Activated naive CD8-positive, alpha-beta T cell (primary cell): ENCODE results near the gene RILPL2.
"Not testable (repeated sequence)": the region's sequence is repeated elsewhere in the genome, so short reads cannot be mapped to it uniquely, and the experiment has no call there.

Experiments
- H3K27ac Mint-ChIP-seq: one replicate; pipeline ENCODE4 v1.8.0; 2021; ENCODE audit warnings: mixed read lengths
- H3K27me3 Mint-ChIP-seq: one replicate; pipeline ENCODE4 v1.8.0; 2021; ENCODE audit warnings: mixed read lengths
- H3K36me3 Mint-ChIP-seq: one replicate; pipeline ENCODE4 v1.8.0; 2021; ENCODE audit warnings: mixed read lengths
- H3K4me1 Mint-ChIP-seq: one replicate; pipeline ENCODE4 v1.8.0; 2021; ENCODE audit warnings: low read depth, mixed read lengths
- H3K4me3 Mint-ChIP-seq: one replicate; pipeline ENCODE4 v1.8.0; 2021; ENCODE audit warnings: mild to moderate bottlenecking, mixed read lengths
- H3K9me3 Mint-ChIP-seq: one replicate; pipeline ENCODE4 v1.8.0; 2021; ENCODE audit warnings: low read depth, mixed read lengths

The RILPL2 gene

GRCh38 chr12:123433615-123434014 is 2.9 kb downstream of the RILPL2 start:
- Mint-ChIP-seq H3K36me3 (peaks cover 9% of the 10 kb centered on the region), H3K9me3 (no peaks in the 10 kb centered on the region), H3K27ac (peak overlapping the region; percentile 72), H3K4me1 (peaks cover 37% of the 10 kb centered on the region), H3K27me3 (no peaks in the 10 kb centered on the region), H3K4me3 (peak overlapping the region; percentile 98)

GRCh38 chr12:123431951-123432817 is 4.3 kb downstream of the RILPL2 start:
- H3K36me3 Mint-ChIP-seq, H3K9me3 Mint-ChIP-seq, H3K27me3 Mint-ChIP-seq: not testable (repeated sequence)
- Mint-ChIP-seq H3K4me1 (peaks cover 44% of the 10 kb centered on the region), H3K4me3 (peak overlapping the region; percentile 98), H3K27ac (peak overlapping the region; percentile 91)

DNA sequence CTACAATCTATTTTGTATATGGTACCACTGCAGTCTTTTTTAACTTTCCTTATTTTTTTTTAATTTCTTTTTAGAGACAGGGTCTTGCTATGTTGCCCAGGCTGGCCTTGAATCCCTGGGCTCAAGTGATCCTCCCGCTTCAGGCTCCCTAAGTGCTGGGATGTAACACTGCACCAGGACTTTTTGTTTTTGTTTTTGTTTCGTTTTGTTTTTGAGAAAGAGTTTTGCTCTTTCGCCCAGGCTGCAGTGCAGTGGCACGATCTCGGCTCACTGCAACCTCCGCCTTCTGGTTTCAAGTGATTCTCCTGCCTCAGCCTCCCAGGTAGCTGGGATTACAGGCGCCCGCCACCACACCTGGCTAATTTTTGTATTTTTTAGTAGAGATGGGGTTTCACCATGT is 7.4 kb downstream of the RILPL2 start:
- not testable (repeated sequence) for H3K9me3 Mint-ChIP-seq

GRCh38 chr12:123428591-123428990 is 7.9 kb downstream of the RILPL2 start:
- H3K27me3 Mint-ChIP-seq, result no peaks in the 10 kb centered on the region
- H3K4me1 Mint-ChIP-seq, result peaks cover 29% of the 10 kb centered on the region
- no peaks in the 10 kb centered on the region for H3K9me3 Mint-ChIP-seq
- H3K27ac Mint-ChIP-seq, result peak overlapping the region; percentile 43
- H3K4me3 Mint-ChIP-seq, result no peak overlapping the region
- H3K36me3 Mint-ChIP-seq, result peaks cover 7% of the 10 kb centered on the region

More for the DNA sequence above, 7.4 kb downstream of the RILPL2 start:
- H3K36me3 Mint-ChIP-seq, H3K4me3 Mint-ChIP-seq, H3K27me3 Mint-ChIP-seq: not testable (repeated sequence)
- H3K4me1 Mint-ChIP-seq, result peaks cover 33% of the 10 kb centered on the region
- peak overlapping the region; percentile 43 for H3K27ac Mint-ChIP-seq

DNA sequence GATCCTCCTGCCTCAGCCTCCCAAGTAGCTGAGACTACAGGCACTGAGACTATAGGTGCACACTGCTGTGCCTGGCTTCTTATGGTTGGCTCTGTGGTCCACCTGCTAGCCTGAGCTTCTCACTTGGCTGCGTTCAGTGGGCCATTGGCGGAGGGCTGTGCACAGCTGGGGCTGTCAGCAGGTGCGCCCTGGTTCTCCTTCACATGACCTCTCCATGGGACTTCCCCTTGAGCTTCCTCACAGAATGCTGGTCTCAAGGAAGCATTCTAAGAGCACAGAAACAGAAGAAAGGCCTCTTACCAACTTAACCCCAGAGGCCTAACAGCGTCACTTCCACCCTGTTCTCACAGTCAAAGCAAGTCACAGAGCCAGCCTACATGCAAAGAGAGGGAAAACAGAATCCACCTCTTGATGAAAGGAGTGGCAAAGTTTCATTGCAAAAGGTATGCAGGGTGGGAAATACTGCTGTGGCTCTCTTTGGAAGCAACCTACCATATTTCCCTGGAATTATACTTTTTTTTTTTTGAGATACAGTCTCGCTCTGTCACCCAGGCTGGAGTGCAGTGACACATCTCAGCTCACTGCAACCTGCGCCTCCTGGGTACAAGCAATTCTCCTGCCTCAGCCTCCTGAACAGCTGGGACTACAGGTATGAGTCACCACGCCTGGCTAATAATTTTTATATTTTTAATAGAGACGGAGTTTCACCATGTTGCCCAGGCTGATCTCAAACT is 9.3 kb downstream of the RILPL2 start:
- H3K27me3 Mint-ChIP-seq, result no peaks in the 10 kb centered on the region
- peaks cover 18% of the 10 kb centered on the region for H3K4me1 Mint-ChIP-seq
- H3K9me3 Mint-ChIP-seq, result no peaks in the 10 kb centered on the region
- H3K4me3 Mint-ChIP-seq, result peak overlapping the region; percentile 23
- peak overlapping the region; percentile 79 for H3K27ac Mint-ChIP-seq
- peaks cover 3% of the 10 kb centered on the region for H3K36me3 Mint-ChIP-seq

DNA sequence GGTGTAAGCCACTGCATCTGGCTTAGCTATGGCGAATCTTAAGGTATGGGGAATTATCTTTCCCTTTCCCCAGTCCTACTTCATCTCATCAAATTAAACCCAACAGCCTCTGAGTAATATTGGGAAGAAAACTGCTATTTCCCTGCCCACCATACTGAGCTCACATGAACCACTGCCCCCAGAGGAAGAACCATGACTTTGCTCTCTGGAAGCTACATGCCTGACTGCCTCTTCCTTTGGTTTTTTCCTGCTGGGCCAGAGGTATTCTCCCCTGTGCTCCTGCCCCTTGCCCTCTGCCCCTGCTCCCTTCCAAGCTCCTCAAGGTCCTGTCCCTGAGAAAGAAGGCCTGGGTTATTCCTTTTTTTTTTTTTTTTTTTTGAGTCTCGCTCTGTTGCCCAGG is 15.2 kb downstream of the RILPL2 start:
- Mint-ChIP-seq H3K4me1 (no peaks in the 10 kb centered on the region), H3K9me3 (no peaks in the 10 kb centered on the region), H3K27me3 (no peaks in the 10 kb centered on the region), H3K4me3 (no peak overlapping the region), H3K27ac (no peak overlapping the region), H3K36me3 (peaks cover 2% of the 10 kb centered on the region)

DNA sequence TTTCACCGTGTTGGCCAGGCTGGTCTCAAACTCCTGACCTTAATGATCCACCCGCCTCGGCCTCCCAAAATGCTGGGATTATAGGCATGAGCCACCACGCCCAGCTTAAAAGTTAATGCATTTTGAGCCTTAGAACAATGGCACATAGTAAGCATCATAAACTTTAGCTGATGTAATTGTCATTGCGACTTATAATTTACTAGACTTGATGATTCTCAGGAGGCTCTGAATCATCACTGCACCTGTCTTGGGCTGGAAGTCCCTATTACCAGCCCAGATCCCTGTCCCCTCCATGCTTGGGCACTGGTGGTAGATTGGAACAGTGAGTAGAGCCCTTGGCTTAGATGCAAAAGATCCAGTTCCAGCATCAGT is 26.5 kb downstream of the RILPL2 start:
- peaks cover 2% of the 10 kb centered on the region for H3K36me3 Mint-ChIP-seq
- no peaks in the 10 kb centered on the region for H3K27me3 Mint-ChIP-seq
- H3K4me3 Mint-ChIP-seq, result no peak overlapping the region
- H3K27ac Mint-ChIP-seq, result peak overlapping the region; percentile 28
- H3K9me3 Mint-ChIP-seq, result no peaks in the 10 kb centered on the region
- H3K4me1 Mint-ChIP-seq, result no peaks in the 10 kb centered on the region

DNA sequence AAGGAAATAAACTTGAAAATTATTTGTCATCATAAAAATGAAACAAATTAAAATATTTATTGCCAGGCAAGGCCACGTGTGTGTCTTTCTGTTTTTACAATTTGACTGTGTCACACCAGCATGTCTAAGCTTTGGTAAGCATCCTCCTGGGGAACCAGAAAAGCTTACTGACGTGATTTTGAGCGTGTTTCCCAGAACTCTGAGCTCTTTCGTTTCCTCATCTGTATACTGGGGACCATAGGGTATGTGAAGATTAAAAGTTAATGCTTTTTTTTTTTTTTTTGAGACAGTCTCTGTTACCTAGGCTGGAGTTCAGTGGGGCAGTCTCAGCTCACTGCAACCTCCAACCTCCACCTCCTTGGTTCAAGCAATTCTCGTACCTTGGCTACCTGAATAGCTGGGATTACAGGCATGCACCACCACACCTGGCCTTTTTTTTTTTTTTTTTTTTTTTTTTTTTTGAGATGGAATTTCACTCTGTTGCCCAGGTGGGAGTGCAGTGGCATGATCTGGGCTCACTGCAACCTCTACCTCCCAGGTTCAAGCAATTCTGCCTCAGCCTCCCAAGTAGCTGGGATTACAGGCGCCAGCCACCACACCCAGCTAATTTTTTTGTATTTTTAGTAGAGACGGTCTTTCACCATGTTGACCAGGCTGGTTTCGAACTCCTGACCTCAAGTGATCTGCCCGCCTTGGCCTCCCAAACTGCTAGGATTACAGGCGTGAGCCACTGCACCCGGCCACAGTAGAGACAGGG is 27.0 kb downstream of the RILPL2 start:
- not testable (repeated sequence) for H3K4me3 Mint-ChIP-seq, H3K36me3 Mint-ChIP-seq, H3K4me1 Mint-ChIP-seq, H3K9me3 Mint-ChIP-seq, H3K27me3 Mint-ChIP-seq
- peak overlapping the region; percentile 8 for H3K27ac Mint-ChIP-seq

GRCh38 chr12:123408619-123409018 is 27.9 kb downstream of the RILPL2 start:
- H3K27ac Mint-ChIP-seq, H3K4me3 Mint-ChIP-seq, H3K27me3 Mint-ChIP-seq, H3K9me3 Mint-ChIP-seq, H3K4me1 Mint-ChIP-seq, H3K36me3 Mint-ChIP-seq: not testable (repeated sequence)

DNA sequence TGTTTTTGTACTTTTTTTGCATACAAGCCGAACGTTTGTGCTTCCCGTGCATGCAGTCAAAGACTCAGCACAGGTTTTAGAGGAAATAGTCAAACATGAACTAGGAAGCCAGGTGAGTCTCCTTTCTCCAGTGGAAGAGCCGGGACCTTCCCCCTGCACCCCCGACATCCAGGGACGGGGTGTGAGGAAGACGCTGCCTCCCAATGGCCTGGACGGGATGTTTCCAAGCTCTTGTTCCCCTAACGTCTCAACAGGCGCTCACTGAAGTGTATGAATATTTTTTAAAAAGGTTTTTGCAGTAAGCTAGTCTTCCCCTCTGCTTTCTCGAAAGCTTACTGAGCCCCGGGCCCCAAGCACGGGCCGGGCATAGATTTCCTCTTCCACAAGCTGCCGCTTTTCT is 28.6 kb downstream of the RILPL2 start:
- not testable (repeated sequence) for H3K27ac Mint-ChIP-seq, H3K4me1 Mint-ChIP-seq, H3K4me3 Mint-ChIP-seq, H3K9me3 Mint-ChIP-seq, H3K27me3 Mint-ChIP-seq, H3K36me3 Mint-ChIP-seq

DNA sequence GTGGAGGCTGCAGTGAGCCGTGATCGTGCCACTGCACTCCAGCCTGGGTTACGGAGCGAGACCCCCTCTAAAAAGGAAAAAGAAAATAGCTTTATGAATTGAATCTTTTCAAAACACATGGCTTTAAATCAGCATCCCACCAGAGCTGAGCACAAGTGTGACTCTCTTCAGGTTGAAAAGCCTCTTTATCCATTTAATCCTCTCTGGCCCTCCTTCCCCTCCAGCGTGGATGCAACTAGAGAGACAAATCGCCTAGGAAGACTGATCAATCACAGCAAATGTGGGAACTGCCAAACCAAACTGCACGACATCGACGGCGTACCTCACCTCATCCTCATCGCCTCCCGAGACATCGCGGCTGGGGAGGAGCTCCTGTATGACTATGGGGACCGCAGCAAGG is 29.2 kb downstream of the RILPL2 start:
- H3K36me3 Mint-ChIP-seq, H3K27ac Mint-ChIP-seq, H3K27me3 Mint-ChIP-seq, H3K9me3 Mint-ChIP-seq, H3K4me1 Mint-ChIP-seq, H3K4me3 Mint-ChIP-seq: not testable (repeated sequence)

GRCh38 chr12:123404581-123404980 is 31.9 kb downstream of the RILPL2 start:
- H3K27me3 Mint-ChIP-seq, result no peaks in the 10 kb centered on the region
- H3K27ac Mint-ChIP-seq, result no peak overlapping the region
- no peaks in the 10 kb centered on the region for H3K9me3 Mint-ChIP-seq
- no peak overlapping the region for H3K4me3 Mint-ChIP-seq
- H3K4me1 Mint-ChIP-seq, result no peaks in the 10 kb centered on the region
- peaks cover 2% of the 10 kb centered on the region for H3K36me3 Mint-ChIP-seq

GRCh38 chr12:123401753-123402683 is 34.5 kb downstream of the RILPL2 start:
- H3K27ac Mint-ChIP-seq, result no peak overlapping the region
- H3K36me3 Mint-ChIP-seq, result peaks cover 2% of the 10 kb centered on the region
- no peaks in the 10 kb centered on the region for H3K9me3 Mint-ChIP-seq
- no peaks in the 10 kb centered on the region for H3K27me3 Mint-ChIP-seq
- no peak overlapping the region for H3K4me3 Mint-ChIP-seq
- peaks cover 3% of the 10 kb centered on the region for H3K4me1 Mint-ChIP-seq

DNA sequence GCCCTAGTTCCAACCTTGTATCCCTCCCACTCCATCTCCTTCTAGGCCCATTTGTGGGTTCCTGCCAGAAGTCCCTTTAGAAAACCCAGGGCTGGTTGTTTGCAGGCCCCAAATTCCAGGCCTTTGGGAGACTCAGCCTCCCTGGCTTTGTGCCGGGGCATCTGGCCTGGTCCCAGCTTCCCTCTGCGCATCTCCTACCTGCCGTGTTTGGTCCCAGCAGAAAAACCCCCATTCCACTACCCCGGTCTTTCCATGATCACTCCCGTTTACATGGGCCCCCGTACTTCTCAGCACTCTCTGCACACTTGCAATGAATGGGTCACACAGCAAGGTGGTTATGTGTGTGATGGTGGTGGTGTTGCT is 37.2 kb downstream of the RILPL2 start:
- Mint-ChIP-seq H3K36me3 (peaks cover 5% of the 10 kb centered on the region), H3K4me3 (no peak overlapping the region), H3K9me3 (no peaks in the 10 kb centered on the region), H3K27me3 (no peaks in the 10 kb centered on the region), H3K4me1 (peaks cover 5% of the 10 kb centered on the region), H3K27ac (no peak overlapping the region)
